A673 (cell line): ENCODE results near the gene MYO1C. TPM values are rescaled to one million over a fixed set of nuclear protein-coding genes. Genes with fewer than 3 reads are reported as not detected.

Experiments
- BruUV-seq: library from RNA; stranded (reverse); fragments of 400-500 nt; replicated peaks from 2 replicates; lab custom pipeline; 2021; lab: Mats Ljungman, UMichigan
- CTCF ChIA-PET: fragments of 300-600 bp; sonication (Branson Sonifier 250); formaldehyde crosslinking; loops from one replicate; lab custom pipeline; 2022; ENCODE audit warnings: antibody characterized with exemption; lab: Charles Lee
- POLR2A ChIA-PET: fragments of 300-600 bp; sonication (Branson Sonifier 250); formaldehyde crosslinking; loops from one replicate; lab custom pipeline; 2022; ENCODE audit warnings: antibody characterized with exemption; ENCODE audit not compliant: low non-redundant PET; lab: Charles Lee
- DNase-seq: peaks from one replicate; pipeline ENCODE4 v3.0.0-alpha.2; 2015; ENCODE audit warnings: low spot score
- H3K27ac ChIP-seq: fragments of 200-600 bp; sonication (generic); 2 replicates; pipeline ENCODE4 v1.5.1; 2016; ENCODE audit warnings: mixed run types, low read depth, mild to moderate bottlenecking, mixed read lengths, antibody characterized with exemption, low read length; ENCODE audit not compliant: poor library complexity, severe bottlenecking
- H3K27me3 ChIP-seq: fragments of 200-600 bp; sonication (generic); replicated peaks from 2 replicates; pipeline ENCODE4 v1.6.1; 2017; ENCODE audit warnings: mixed run types, low read depth, mild to moderate bottlenecking, mixed read lengths, antibody characterized with exemption, low read length; ENCODE audit not compliant: insufficient read depth, poor library complexity
- H3K36me3 ChIP-seq: fragments of 200-600 bp; sonication (generic); 2 replicates; pipeline ENCODE4 v1.6.1; 2016; ENCODE audit warnings: mixed run types, mild to moderate bottlenecking, mixed read lengths, antibody characterized with exemption, low read length; ENCODE audit not compliant: insufficient read depth, poor library complexity, severe bottlenecking
- H3K4me1 ChIP-seq: fragments of 200-600 bp; sonication (generic); 2 replicates; pipeline ENCODE4 v1.6.1; 2017; ENCODE audit warnings: mixed run types, mild to moderate bottlenecking, mixed read lengths, antibody characterized with exemption, low read length; ENCODE audit not compliant: insufficient read depth, poor library complexity, severe bottlenecking
- H3K4me3 ChIP-seq: fragments of 200-600 bp; sonication (generic); 2 replicates; pipeline ENCODE4 v1.5.1; 2016; ENCODE audit warnings: low read depth, mixed run types, mild to moderate bottlenecking, mixed read lengths, low read length; ENCODE audit not compliant: poor library complexity, severe bottlenecking
- H3K9me3 ChIP-seq: fragments of 200-600 bp; sonication (generic); 2 replicates; pipeline ENCODE4 v1.6.1; 2016; ENCODE audit warnings: mixed run types, low read depth, mild to moderate bottlenecking, mixed read lengths, antibody characterized with exemption, low read length; ENCODE audit not compliant: poor library complexity, severe bottlenecking
- CTCF ChIP-seq: fragments of 300-800, 200-600 bp; sonication (generic); conservative IDR thresholded peaks from 2 replicates; pipeline ENCODE4 v1.5.1; 2017; ENCODE audit warnings: low read depth, mild to moderate bottlenecking, antibody characterized with exemption, low read length, moderate library complexity, mixed read lengths
- EZH2 ChIP-seq: fragments of 200-600 bp; sonication (generic); IDR thresholded peaks from 2 replicates; pipeline ENCODE4 v1.6.1; 2017; ENCODE audit warnings: borderline replicate concordance, low read depth, mild to moderate bottlenecking, mixed read lengths, antibody characterized with exemption, low read length; ENCODE audit not compliant: poor library complexity, severe bottlenecking
- intact Hi-C: fragments of 100-400 bp; cut with micrococcal nuclease; formaldehyde crosslinking; loops from one replicate; pipeline ENCODE4 v1.10.0; 2022; ENCODE audit not compliant: unreplicated experiment
- total RNA-seq: library from RNA; stranded (reverse); gene quantifications from 2 replicates; pipeline ENCODE4 v1.2.3, GENCODE V29; 2021

The MYO1C gene
- total RNA-seq, 1 experiment from 2014 or later: 103 TPM

GRCh38 chr17:1467898-1468492, 24.5 kb downstream of the MYO1C start:
- ChIA-PET POLR2A (no interaction called here), CTCF (no interaction called here)
- H3K4me1 ChIP-seq: peaks cover 20% of the 10 kb centered on the region
- no TSS peak for BruUV-seq
- TF ChIP-seq EZH2 (no peak), CTCF (no peak)
- intact Hi-C loops: no loop called here
- DNase-seq: no peak
- H3K4me3 ChIP-seq: no peak overlapping the region
- H3K36me3 ChIP-seq: peaks cover 26% of the 10 kb centered on the region
- H3K9me3 ChIP-seq: no peaks in the 10 kb centered on the region
- no peaks in the 10 kb centered on the region for H3K27me3 ChIP-seq
- H3K27ac ChIP-seq: no peak overlapping the region

- DNase-seq: no peak
- ChIA-PET POLR2A (no interaction called here), CTCF (no interaction called here)
- Histone ChIP-seq H3K4me1 (peaks cover 27% of the 10 kb centered on the region), H3K9me3 (no peaks in the 10 kb centered on the region), H3K27ac (no peak overlapping the region), H3K4me3 (no peak overlapping the region), H3K36me3 (peaks cover 28% of the 10 kb centered on the region), H3K27me3 (no peaks in the 10 kb centered on the region)
- TF ChIP-seq EZH2 (no peak), CTCF (no peak)
- BruUV-seq: no TSS peak
- intact Hi-C loops: no loop called here
These were observed 25.2 kb downstream of the MYO1C start for GRCh38 chr17:1467258-1467657.

- H3K27me3 ChIP-seq: no peaks in the 10 kb centered on the region
- no peaks in the 10 kb centered on the region for H3K9me3 ChIP-seq
- ChIA-PET CTCF (no interaction called here), POLR2A (no interaction called here)
- intact Hi-C loops: no loop called here
- no peak for DNase-seq
- no peak for TF ChIP-seq CTCF
- H3K4me3 ChIP-seq: no peak overlapping the region
- peak overlapping the region; percentile 91 for H3K27ac ChIP-seq
- peaks cover 26% of the 10 kb centered on the region for H3K36me3 ChIP-seq
- peaks cover 17% of the 10 kb centered on the region for H3K4me1 ChIP-seq
- no TSS peak for BruUV-seq
These were observed 28.3 kb downstream of the MYO1C start for GRCh38 chr17:1464186-1464585.
